ENCODE data around the gene EXOC4.

- TF ChIP-seq KLF13 (CRISPR knock-in tag; IDR thresholded peaks at IDR 0.05): no peak
- no peak for TF ChIP-seq ZNF230 (CRISPR knock-in tag; IDR thresholded peaks at IDR 0.05)
- TF ChIP-seq ZNF292 (CRISPR knock-in tag; IDR thresholded peaks at IDR 0.05; ENCODE audit: borderline replicate concordance, low read depth): no peak
- no peak for TF ChIP-seq DRAP1 (CRISPR knock-in tag; IDR thresholded peaks at IDR 0.05)
- TF ChIP-seq SP1 (IDR thresholded peaks at IDR 0.05): no peak
- TF ChIP-seq SP1 (CRISPR knock-in tag; IDR thresholded peaks at IDR 0.05): no peak
- no peak for TF ChIP-seq SRF (IDR thresholded peaks at IDR 0.05; ENCODE audit: low read depth, low read length)
- no peak for TF ChIP-seq MTA1 (CRISPR knock-in tag; IDR thresholded peaks at IDR 0.05; ENCODE audit: borderline replicate concordance)
- no peak for TF ChIP-seq CTCF (CRISPR knock-in tag; IDR thresholded peaks at IDR 0.05)
- TF ChIP-seq POLR2AphosphoS5 (IDR thresholded peaks at IDR 0.05; ENCODE audit: low read depth, low read length): no peak
- no peak for TF ChIP-seq FOXO4 (CRISPR knock-in tag; conservative IDR thresholded peaks at IDR 0.05)
- TF ChIP-seq SRSF9 (IDR thresholded peaks at IDR 0.05; ENCODE audit: borderline replicate concordance, insufficient read depth, low read depth, low read length, poor library complexity, severe bottlenecking): no peak
- no peak for TF ChIP-seq ZSCAN5A (CRISPR knock-in tag; IDR thresholded peaks at IDR 0.05; ENCODE audit: borderline replicate concordance)
- TF ChIP-seq EP300 (IDR thresholded peaks at IDR 0.05; ENCODE audit: low read depth in 2 of 2, low read length in 2 of 2): no peak
- TF ChIP-seq EP300 (CRISPR knock-in tag; IDR thresholded peaks at IDR 0.05; ENCODE audit: borderline replicate concordance): no peak
- TF ChIP-seq PHF21A (CRISPR knock-in tag; IDR thresholded peaks at IDR 0.05): no peak
Observed at GRCh38 chr7:133936074-133936473, 683.2 kb downstream of the EXOC4 start.

Data from HepG2 (cell line).